Fibroblast of lung (primary cell): ENCODE measurements around the gene LCNL1. TPM values are rescaled to one million over a fixed set of nuclear protein-coding genes. Genes with fewer than 3 reads are reported as not detected.

Experiments
- DNase-seq, 2 donors: peaks; one replicate each; pipeline versions ENCODE4 v3.0.0 to v3.0.0-alpha.2; 2010; ENCODE audit warnings: low read depth in 2 of 2
- H2AFZ ChIP-seq: 2 replicates; pipeline ENCODE4 v1.5.1; 2012; ENCODE audit warnings: low read length, control low read depth, inconsistent platforms
- H3K27ac ChIP-seq: 2 replicates; pipeline ENCODE4 v1.5.1; 2011; ENCODE audit warnings: low read length, control low read depth; ENCODE audit not compliant: insufficient read depth
- H3K27me3 ChIP-seq: 2 replicates; pipeline ENCODE4 v1.5.1; 2011; ENCODE audit warnings: mild to moderate bottlenecking, low read length; ENCODE audit not compliant: control insufficient read depth, insufficient read depth
- H3K36me3 ChIP-seq: 2 replicates; pipeline ENCODE4 v1.5.1; 2011; ENCODE audit warnings: low read length; ENCODE audit not compliant: control insufficient read depth, insufficient read depth
- H3K4me1 ChIP-seq: 2 replicates; pipeline ENCODE4 v1.5.1; 2011; ENCODE audit warnings: low read length; ENCODE audit not compliant: control insufficient read depth, insufficient read depth; ENCODE audit errors: extremely low read depth
- H3K4me2 ChIP-seq: 2 replicates; pipeline ENCODE4 v1.5.1; 2011; ENCODE audit warnings: low read length, control low read depth; ENCODE audit not compliant: insufficient read depth; ENCODE audit errors: extremely low read depth
- H3K4me3 ChIP-seq, 4 experiments: fragments of 200-600 bp in 1 of 4; sonication (generic) in 1 of 4; replicated peaks in 1 of 4; 2 replicates each; pipeline ENCODE4 v1.5.1; 2011 to 2016; ENCODE audit warnings: low read length in 4 of 4, low read depth in 3 of 4, mild to moderate bottlenecking in 3 of 4, control low read depth in 2 of 4, inconsistent platforms in 1 of 4, mixed read lengths in 1 of 4; ENCODE audit not compliant: insufficient read depth in 1 of 4; ENCODE audit errors: control extremely low read depth in 1 of 4
- H3K79me2 ChIP-seq: 2 replicates; pipeline ENCODE4 v1.5.1; 2012; ENCODE audit warnings: mild to moderate bottlenecking, low read length, inconsistent platforms; ENCODE audit not compliant: control insufficient read depth, insufficient read depth
- H3K9ac ChIP-seq: 2 replicates; pipeline ENCODE4 v1.5.1; 2011; ENCODE audit warnings: mild to moderate bottlenecking, low read length, control low read depth; ENCODE audit not compliant: insufficient read depth
- H3K9me3 ChIP-seq: 2 replicates; pipeline ENCODE4 v1.5.1; 2012; ENCODE audit warnings: low read depth, low read length; ENCODE audit not compliant: control insufficient read depth, insufficient read depth
- H4K20me1 ChIP-seq: 2 replicates; pipeline ENCODE4 v1.5.1; 2011; ENCODE audit warnings: low read length; ENCODE audit not compliant: control insufficient read depth, insufficient read depth; ENCODE audit errors: extremely low read depth
- CTCF ChIP-seq, 2 donors: IDR thresholded peaks in 1 of 2; conservative IDR thresholded peaks in 1 of 2; 1 replicate in 1 of 2; 2 replicates in 1 of 2; pipeline ENCODE4 v1.5.1; 2011 to 2012; ENCODE audit warnings: low read length in 2 of 2, control low read depth in 1 of 2, inconsistent platforms in 1 of 2, low read depth in 1 of 2, mild to moderate bottlenecking in 1 of 2
- EZH2 ChIP-seq: IDR thresholded peaks from 2 replicates; pipeline ENCODE4 v1.5.1; 2012; ENCODE audit warnings: low read length, control low read depth, mild to moderate bottlenecking; ENCODE audit errors: missing control alignments
- polyA plus RNA-seq, 2 donors: library from polyadenylated mRNA; depleted of rRNA in 1 of 2; stranded (reverse) in 1 of 2; unstranded in 1 of 2; fragments of >200 nt; gene quantifications; 2 replicates each; pipeline ENCODE4 v1.2.1, GENCODE V29; 2011 to 2012; ENCODE audit warnings: missing spikeins in 1 of 2
- total RNA-seq: library from RNA; depleted of rRNA; stranded (reverse); fragments of >200 nt; gene quantifications from 2 replicates; pipeline ENCODE4 v1.2.1, GENCODE V29; 2014

The LCNL1 gene
- total and polyA plus RNA-seq, 2 donors (not counting 1 experiment from before 2014, with no cell fraction given) = 1.4 to 6.3 TPM

- no peak overlapping the region for H3K4me2 ChIP-seq
- no peaks in the 10 kb centered on the region for H4K20me1 ChIP-seq
- H3K9ac ChIP-seq = no peak overlapping the region
- no peak overlapping the region for H2AFZ ChIP-seq
- no peak overlapping the region for H3K4me3 ChIP-seq
- TF ChIP-seq CTCF (conservative IDR thresholded peaks at IDR 0.05 in 1 of 2, IDR thresholded peaks at IDR 0.05 in 1 of 2; ENCODE audit: low read depth in 1 of 2, low read length in 2 of 2) (no peak), EZH2 (no peak)
- peak in 1 of 2 donors; percentile 57 for DNase-seq
- H3K79me2 ChIP-seq = no peaks in the 10 kb centered on the region
- no peaks in the 10 kb centered on the region for H3K27me3 ChIP-seq
- H3K27ac ChIP-seq = no peak overlapping the region
- H3K36me3 ChIP-seq = peaks cover 5% of the 10 kb centered on the region
- H3K4me1 ChIP-seq = peaks cover 8% of the 10 kb centered on the region
- H3K9me3 ChIP-seq = no peaks in the 10 kb centered on the region
These were observed 24.5 kb downstream of the LCNL1 start for GRCh38 chr9:137007108-137007815.

GRCh38 chr9:137007816-137008270 lies 25.1 kb downstream of the LCNL1 start:
- no peak overlapping the region for H3K4me2 ChIP-seq
- H3K27me3 ChIP-seq = no peaks in the 10 kb centered on the region
- H3K9me3 ChIP-seq = no peaks in the 10 kb centered on the region
- no peak for TF ChIP-seq EZH2
- TF ChIP-seq CTCF (conservative IDR thresholded peaks at IDR 0.05 in 1 of 2, IDR thresholded peaks at IDR 0.05 in 1 of 2; ENCODE audit: low read depth in 1 of 2, low read length in 2 of 2) = no peak
- H3K79me2 ChIP-seq = no peaks in the 10 kb centered on the region
- H3K9ac ChIP-seq = no peak overlapping the region
- no peak for DNase-seq
- peaks cover 5% of the 10 kb centered on the region for H3K36me3 ChIP-seq
- H3K4me1 ChIP-seq = peaks cover 8% of the 10 kb centered on the region
- H3K27ac ChIP-seq = no peak overlapping the region
- no peak overlapping the region for H3K4me3 ChIP-seq
- no peak overlapping the region for H2AFZ ChIP-seq
- no peaks in the 10 kb centered on the region for H4K20me1 ChIP-seq

GRCh38 chr9:137008312-137008711 lies 25.5 kb downstream of the LCNL1 start:
- no peak overlapping the region for H2AFZ ChIP-seq
- H3K79me2 ChIP-seq = no peaks in the 10 kb centered on the region
- no peaks in the 10 kb centered on the region for H3K27me3 ChIP-seq
- TF ChIP-seq CTCF (conservative IDR thresholded peaks at IDR 0.05 in 1 of 2, IDR thresholded peaks at IDR 0.05 in 1 of 2; ENCODE audit: low read depth in 1 of 2, low read length in 2 of 2) (no peak), EZH2 (no peak)
- no peak overlapping the region for H3K9ac ChIP-seq
- H3K4me2 ChIP-seq = no peak overlapping the region
- DNase-seq = no peak
- H4K20me1 ChIP-seq = no peaks in the 10 kb centered on the region
- peaks cover 8% of the 10 kb centered on the region for H3K4me1 ChIP-seq
- H3K9me3 ChIP-seq = no peaks in the 10 kb centered on the region
- peaks cover 5% of the 10 kb centered on the region for H3K36me3 ChIP-seq
- no peak overlapping the region for H3K27ac ChIP-seq
- H3K4me3 ChIP-seq = no peak overlapping the region
